Measurements from ENCODE around the gene MBTPS1.

DNA sequence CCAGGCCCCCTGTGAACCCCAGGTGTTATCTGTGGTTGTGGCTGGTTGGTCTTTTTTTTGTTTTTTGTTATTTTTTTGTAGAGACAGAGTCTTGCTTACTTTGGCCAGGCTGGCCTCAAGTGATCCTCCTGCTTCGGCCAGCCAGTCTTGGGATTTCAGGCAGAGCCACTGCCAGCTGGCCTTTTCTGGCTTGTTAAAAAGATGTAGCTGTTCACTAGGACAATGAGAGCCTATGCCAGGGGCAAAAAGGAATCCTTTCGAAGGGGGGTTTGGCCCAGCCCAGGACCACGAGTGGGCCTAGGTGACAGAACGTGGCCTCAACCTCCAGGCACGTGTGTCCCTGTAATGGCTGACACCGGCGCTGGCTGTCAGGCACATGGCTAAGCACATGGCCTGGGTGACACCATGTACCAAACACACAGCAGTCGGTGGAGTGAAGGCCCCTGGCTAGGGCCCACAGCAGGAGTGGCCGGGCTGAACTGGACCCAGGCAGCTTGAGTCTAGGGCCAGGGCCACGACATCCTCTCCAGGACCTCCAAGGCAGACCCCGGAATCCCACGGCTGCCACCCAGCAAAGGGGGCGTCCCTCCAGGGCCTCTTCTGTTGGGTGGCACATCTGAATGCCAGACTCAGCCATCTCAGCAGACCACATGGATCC, 67.2 kb downstream of the MBTPS1 start:
- TF ChIP-seq CTCF (IDR thresholded peaks at IDR 0.05), result no peak
- TF ChIP-seq ZFX (IDR thresholded peaks at IDR 0.05; ENCODE audit: borderline replicate concordance), result no peak

Data from 22Rv1 (cell line).